Epidermal melanocyte (primary cell): ENCODE results near the gene TXK.

Experiments used
- DNase-seq: peaks from one replicate; pipeline ENCODE4 v3.0.0; 2011; ENCODE audit warnings: low spot score; ENCODE audit not compliant: insufficient read length

TXK gene

DNA sequence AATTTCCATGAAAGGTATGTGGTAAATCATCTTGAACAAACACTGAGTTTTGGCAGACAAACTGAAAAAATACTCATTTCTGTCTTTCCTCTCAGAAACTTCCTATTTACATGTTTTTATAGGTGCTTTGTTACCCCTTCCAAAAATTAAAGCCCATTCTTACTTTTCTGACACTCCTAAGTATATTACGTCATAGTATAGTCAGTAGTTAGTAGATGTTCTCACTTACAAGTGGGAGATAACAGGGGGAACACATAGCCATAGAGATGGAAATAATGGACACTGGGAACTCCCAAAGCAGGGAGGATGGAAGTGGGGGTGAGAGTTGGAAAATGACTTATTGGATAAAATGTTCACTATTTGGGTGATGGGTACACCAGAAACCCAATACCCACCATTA is 28.8 kb downstream of the TXK start:
- DNase-seq: no peak

- DNase-seq: no peak
Measured at GRCh38 chr4:48103483-48104139, 30.4 kb downstream of the TXK start.

DNA sequence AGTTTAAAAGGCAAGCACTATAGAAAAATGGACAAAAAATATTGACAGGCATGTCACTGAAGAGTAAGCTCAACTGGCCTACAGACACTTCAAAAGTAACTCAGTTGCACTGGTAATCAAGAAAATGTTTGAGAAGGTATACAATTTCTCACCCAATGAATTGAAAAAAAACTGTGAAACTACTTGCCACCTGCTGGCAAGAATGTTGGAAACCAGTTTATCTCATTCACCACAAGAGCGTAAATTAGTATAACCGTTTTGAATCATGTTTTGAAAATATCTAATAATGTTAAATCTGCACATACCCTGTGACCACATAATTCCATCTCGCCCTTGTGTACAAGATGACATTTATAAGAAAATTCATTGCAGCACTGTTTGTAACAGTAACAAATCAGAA is 31.7 kb downstream of the TXK start:
- no peak for DNase-seq

DNA sequence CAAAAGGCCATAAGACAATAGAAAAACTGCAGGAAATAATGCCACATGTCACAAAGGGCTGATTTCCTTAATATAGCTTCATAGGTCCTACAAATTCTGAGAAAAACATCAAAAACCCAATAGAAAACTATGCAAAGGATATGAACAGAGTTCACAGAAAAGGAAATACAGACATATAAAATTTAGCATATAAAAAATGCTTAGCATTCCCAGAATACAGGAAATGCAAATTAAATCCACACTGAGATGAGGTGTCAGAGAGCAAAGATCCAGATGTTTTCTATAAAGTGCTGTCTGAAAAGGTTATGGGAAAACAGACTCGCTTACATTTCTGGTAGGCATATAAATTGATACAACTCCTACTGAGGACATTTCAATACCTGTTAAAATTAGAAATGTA is 33.8 kb downstream of the TXK start:
- no peak for DNase-seq

GRCh38 chr4:48095441-48095840 is 38.6 kb downstream of the TXK start:
- no peak for DNase-seq

DNA sequence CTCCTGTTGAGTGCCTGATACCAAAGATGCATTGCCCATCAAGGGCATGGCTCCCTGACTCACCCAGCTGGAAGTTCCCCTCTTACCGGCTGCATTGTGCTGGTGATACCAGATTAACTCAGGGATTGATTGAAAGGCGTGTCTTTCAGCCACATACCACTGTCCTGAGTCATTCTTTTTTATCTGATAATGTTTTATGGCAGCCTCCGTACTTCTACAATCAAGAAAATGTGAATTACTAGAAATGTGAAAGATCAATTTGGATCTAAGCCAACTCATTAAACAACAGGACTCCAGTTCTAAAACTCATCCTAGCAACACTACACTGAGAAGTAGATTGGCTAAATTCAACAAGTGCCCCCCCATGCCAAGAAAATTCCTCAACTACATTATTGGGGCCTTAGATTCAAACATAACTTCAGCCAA is 40.0 kb downstream of the TXK start:
- DNase-seq: no peak

GRCh38 chr4:48090621-48091020 is 43.4 kb downstream of the TXK start:
- DNase-seq: no peak

GRCh38 chr4:48085821-48086589 is 48.0 kb downstream of the TXK start:
- no peak for DNase-seq

DNA sequence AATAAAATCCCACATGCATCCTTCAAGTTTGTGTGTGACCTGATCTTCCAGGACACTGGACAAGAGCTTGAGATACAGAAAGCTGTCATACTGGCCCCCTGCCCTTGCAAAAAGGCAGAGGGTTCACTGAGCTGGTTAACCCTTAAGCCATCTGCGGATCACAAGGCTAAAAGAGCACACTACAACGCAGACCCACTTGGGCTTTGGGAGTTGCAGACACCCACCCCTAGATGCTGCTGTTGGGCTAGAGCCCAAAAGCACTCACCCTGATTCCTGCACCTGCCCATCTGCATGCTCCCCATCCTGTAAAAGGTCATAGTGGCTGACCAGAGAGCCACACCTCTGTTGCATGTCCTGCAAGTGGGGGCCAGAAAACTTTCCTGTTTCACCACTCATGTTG is 51.1 kb downstream of the TXK start:
- DNase-seq: no peak

DNA sequence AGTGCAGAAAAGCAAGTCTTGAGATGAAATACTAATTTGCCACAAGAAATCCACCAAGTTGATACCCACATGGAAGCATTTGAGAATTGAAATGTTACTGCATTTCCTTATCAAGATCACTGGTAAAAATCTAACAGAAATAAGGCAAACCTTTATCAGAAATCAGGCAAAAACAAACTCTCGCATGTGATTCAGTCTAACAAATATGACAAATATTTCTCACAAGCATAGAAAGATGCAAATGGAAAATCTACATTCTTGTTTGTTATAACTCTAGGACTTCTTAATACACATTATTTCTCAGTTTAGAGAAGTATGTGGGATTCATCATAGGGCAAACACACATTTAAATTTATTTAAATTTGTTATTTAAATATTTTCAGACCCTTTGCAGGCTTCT is 52.9 kb downstream of the TXK start:
- DNase-seq: no peak

DNA sequence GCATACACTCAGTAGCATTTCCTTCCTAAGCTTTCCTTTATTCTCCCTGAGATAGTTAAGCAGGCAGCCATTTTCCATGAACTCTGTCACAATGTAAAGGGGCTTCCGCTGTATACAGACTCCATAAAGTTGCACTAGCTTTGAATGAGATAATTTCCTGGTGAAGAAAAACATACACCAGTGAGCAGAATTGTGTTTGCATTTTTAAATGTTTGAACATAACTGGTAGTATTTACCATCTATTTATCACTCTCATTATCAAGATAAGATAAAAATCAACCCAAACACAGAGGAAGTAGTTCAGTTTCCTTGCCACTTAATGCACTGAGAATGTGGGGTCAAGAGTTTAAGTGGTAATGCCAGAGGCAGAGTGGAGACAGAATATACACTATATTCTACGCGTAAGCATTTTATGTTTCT is 54.1 kb downstream of the TXK start:
- DNase-seq: no peak

DNA sequence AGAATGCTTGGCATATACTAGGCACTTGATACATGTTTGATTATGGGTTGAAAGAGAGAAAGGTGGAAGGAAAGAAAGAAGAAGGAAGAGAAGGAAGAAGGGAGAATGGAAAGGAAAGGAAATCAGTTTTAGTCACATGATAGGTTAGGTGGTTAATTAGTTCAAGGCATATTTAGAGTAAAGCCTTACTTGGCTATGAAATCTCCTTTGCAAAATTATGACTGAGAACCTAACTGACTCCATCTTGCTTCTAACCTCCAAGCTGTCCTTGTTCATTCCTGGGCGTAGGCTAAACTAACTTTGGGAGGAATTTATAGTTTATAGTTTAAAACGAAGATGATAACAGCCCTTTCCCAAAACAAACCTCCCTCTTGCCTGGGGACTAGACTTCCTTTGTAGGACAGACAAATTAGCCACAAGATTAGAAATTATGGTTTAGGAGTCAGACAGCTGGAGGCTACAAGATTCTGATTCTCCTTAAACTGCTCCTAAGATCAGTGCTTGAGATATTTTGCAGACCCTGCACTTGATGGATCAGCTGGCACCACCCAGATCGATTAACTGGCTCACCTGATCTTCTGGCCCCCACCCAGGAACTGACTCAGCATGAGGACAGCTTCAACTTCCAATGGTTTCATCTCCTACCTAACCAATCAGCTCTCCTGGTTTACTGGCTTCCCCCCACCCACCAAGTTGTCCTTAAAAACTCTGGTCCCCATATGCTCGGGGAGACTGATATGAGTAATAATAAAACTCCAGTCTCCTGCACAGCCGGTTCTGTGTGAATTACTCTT is 55.0 kb downstream of the TXK start:
- DNase-seq: no peak

GRCh38 chr4:48078425-48078824 is 55.6 kb downstream of the TXK start:
- DNase-seq: no peak

- DNase-seq: no peak
Measured at GRCh38 chr4:48074657-48075056, 59.4 kb downstream of the TXK start.

DNA sequence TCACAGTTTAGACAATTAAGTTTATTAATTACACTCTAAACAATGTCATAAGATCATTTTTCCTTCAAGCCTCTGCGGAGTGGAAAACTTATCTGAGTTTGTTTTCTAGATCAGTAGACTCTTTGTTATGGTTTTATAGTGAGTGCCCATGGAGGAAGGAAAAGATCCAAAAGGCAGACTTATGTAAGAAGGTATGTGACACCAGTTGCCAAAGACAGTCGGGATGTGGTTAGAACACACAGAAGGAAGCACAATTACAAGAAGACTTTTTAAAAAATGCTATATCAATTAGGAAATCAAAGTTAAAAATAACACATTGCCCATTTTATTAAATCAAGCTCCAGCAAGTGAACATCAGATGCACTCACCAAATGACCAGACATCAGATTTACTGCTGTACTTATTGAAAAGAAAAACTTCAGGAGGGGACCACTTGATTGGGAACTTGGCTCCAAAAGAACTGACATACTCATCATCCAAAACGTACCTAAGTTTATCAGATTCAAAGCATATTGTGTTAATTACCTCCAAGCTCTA is 60.4 kb downstream of the TXK start:
- no peak for DNase-seq

DNA sequence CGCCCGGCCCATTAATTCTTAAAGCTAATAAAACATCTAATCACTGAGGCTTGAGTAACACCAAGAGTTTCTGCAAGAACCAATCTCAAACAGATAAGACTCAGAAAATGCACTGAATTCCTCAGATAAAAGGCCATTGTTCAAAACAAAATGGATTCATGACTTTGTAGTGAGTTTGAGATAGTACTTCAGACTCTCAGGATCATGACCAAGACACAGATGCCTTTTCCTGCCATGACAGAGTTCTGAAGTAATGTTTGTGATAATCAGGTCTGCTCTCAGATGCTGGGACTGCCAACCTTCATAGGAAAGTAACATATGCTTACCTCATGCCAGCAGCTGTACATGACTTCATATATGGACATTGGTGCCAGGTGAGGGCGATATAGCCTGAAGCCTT is 62.9 kb downstream of the TXK start:
- no peak for DNase-seq

GRCh38 chr4:48069026-48069425 is 65.0 kb downstream of the TXK start:
- no peak for DNase-seq

DNA sequence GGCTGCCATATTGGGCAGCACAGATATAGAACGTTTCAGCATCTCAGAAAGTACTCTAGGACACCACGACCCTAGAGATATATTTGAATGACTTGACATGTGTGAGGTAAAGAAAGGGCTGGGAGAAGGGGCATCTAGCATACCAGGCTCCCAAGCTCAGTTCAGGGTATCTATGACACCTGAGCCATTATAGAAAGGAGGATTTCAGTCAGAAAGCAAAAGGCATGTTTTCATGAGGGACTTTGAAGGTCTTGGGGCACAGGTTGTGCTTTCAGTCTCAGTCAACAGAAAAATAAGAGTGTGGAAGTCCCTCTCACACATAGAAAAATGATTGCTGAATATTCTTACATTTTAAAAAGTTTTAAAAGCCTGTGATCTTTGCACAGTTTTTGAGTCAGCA is 65.9 kb downstream of the TXK start:
- no peak for DNase-seq

GRCh38 chr4:48067536-48067935 is 66.5 kb downstream of the TXK start:
- no peak for DNase-seq

GRCh38 chr4:48065587-48066052 is 68.4 kb downstream of the TXK start:
- no peak for DNase-seq

- no peak for DNase-seq
Measured at GRCh38 chr4:48064349-48064748, 69.7 kb downstream of the TXK start.
